HG02678 (cell line): ENCODE data around the gene TUBGCP6.
"Not testable (repeated sequence)": the region's sequence is repeated elsewhere in the genome, so short reads cannot be mapped to it uniquely, and the experiment has no call there.

ENCODE experiments used
- ATAC-seq: cut with Tn5 transposase; IDR thresholded peaks from one replicate; pipeline ENCODE4 v1.9.1; 2021; ENCODE audit warnings: mild to moderate bottlenecking, moderate library complexity; ENCODE audit not compliant: unreplicated experiment

Gene TUBGCP6

DNA sequence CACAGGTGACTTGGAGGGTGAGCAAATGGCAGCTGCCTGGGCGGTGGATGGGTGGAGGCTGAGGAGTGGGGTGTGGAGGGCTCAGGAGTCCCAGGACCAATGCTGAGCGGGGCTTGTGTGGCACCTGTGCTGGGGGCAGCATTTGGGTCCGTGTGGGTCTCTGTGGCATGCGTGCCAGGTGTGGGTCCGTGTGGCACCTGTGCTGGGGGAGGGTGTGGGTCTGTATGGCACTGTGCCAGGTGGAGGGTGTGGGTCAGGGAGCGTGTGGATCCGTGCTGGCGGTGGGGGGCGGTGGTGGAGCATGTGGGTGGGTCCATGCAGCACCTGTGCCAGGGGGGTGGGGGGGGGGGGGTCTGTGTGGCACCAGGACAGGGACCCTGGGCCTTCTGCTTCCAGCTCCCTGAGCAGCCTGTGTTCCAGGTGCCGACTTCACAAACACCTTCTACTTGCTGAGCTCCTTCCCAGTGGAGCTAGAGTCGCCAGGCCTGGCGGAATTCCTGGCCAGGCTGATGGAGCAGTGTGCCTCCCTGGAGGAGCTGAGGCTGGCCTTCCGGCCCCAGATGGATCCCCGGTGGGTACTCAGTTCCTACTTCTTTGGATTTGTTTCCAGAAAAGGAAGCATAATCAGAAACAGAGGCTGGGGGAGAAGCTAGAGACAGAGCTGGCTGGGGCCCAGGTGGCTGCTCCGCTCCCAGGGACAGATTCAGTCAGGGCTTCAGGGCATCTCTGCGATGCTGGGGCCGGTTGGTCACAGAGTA is 29.3 kb downstream of the TUBGCP6 start:
- no peak for ATAC-seq

DNA sequence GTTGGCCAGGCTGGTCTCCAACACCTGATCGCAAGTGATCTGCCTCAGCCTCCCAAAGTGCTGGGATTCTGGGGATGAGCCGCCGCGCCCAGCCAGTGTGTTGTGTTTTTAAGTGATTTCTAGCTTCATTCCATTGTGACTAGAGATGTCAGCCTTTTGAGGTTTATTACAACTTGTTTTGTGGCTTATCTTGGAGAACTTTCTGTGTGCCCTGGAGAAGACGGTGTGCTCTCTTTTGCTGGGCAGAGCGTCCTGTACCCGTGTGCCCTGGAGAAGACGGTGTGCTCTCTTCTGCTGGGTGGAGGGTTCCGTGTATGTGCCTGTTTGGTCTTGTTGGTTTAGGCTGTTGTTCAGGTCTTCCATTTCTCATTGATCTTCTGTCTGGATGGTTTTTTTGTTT is 31.6 kb downstream of the TUBGCP6 start:
- ATAC-seq, result no peak

DNA sequence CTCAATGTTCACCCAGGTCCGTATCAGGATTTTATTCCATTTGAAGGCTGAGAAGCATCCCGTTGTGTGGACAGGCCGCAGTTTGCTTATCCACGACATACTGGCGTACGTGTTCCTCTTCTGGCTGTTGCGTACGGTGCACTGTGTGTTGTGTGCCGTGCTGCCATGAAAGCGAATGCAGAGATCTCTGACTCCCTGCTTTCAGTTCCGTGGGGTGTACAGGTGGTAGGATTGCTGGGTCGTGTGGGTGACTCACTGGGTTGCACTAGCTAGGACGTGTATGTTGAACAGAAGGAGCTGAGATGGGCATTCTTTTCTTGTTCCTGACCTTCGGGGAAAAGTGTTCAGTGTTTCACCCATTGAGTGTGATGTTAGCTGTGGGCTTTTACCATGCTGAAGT is 33.7 kb downstream of the TUBGCP6 start:
- no peak for ATAC-seq

GRCh38 chr22:50210378-50211139 is 34.3 kb downstream of the TUBGCP6 start:
- no peak for ATAC-seq

GRCh38 chr22:50209893-50210292 is 34.9 kb downstream of the TUBGCP6 start:
- no peak for ATAC-seq

DNA sequence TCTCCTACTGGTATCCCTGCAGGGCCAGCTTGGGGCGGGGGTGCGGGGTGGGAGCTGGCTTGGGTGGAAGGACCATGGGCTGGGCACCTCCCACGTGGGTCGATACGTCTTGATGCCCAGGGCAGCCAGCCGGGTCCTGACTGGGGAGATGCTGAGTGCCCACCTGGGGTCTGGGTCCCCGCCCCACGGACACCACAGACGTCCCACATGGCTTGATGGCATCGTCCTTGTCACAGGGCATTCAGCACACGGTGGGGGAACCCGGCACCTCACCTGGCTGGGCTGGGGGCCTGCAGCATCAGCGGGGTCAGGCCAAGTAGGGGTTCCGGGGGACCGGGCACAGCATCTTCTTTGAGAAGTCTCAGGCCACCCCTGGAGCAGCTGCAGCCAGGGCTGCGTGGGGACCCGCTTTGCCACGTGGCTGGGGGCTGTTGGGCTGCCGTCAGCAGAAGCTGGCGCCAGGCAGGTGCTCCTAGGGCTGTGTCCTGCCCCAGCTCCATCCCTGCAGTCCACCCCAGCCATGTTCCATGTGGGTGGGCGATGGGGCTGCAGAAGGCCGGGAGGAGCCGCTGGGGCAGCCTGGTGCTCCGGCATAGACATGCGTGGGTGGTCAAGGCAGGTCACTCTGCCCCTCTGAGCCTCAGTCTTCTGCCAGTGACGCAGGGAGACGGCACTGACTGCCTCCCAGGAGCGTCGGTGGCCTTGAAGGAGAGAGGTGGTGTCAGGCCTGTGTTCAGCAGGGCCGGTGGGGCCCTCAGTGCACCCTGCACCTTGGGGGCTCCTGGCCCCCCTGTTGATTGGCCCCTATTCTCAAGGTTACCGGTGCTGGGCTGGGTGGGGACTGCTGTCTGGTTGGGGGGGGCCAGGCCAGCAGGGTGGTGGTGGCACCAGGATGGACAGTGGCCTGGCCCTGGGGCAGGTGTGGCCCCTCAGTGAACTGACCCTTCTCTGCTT is 35.6 kb downstream of the TUBGCP6 start:
- ATAC-seq, result no peak

- no peak for ATAC-seq
Observed at GRCh38 chr22:50208430-50208938, 36.3 kb downstream of the TUBGCP6 start.

GRCh38 chr22:50207383-50208140 is 37.3 kb downstream of the TUBGCP6 start:
- ATAC-seq, result no peak

GRCh38 chr22:50206599-50206998 is 38.2 kb downstream of the TUBGCP6 start:
- ATAC-seq, result no peak

- no peak for ATAC-seq
Observed at GRCh38 chr22:50205781-50206569, 38.8 kb downstream of the TUBGCP6 start.

- ATAC-seq, result not testable (repeated sequence)
Observed at GRCh38 chr22:50204998-50205397, 39.8 kb downstream of the TUBGCP6 start.

DNA sequence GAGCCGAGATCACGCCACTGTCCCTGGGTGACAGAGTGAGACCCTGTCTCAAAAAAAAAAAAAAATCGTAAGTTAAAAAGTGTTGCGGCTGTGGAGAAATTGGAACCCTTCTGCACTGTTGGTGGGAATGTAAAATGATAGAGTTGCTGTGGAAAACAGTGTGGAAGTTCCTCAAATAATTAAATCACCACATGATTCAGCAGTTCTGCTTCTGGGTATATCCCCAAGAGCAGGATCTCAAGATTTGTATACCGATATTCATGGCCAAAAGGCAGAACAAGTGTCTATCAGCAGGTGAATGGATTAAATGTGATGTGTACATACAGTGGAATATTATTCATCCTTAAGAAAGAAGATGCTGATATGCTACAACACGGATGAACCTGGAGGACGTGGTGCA is 40.3 kb downstream of the TUBGCP6 start:
- ATAC-seq, result no peak

GRCh38 chr22:50203288-50203687 is 41.5 kb downstream of the TUBGCP6 start:
- ATAC-seq, result no peak

- ATAC-seq, result no peak
Observed at GRCh38 chr22:50202130-50202666, 42.6 kb downstream of the TUBGCP6 start.

GRCh38 chr22:50201191-50202129 is 43.4 kb downstream of the TUBGCP6 start:
- peak; percentile 21 for ATAC-seq

DNA sequence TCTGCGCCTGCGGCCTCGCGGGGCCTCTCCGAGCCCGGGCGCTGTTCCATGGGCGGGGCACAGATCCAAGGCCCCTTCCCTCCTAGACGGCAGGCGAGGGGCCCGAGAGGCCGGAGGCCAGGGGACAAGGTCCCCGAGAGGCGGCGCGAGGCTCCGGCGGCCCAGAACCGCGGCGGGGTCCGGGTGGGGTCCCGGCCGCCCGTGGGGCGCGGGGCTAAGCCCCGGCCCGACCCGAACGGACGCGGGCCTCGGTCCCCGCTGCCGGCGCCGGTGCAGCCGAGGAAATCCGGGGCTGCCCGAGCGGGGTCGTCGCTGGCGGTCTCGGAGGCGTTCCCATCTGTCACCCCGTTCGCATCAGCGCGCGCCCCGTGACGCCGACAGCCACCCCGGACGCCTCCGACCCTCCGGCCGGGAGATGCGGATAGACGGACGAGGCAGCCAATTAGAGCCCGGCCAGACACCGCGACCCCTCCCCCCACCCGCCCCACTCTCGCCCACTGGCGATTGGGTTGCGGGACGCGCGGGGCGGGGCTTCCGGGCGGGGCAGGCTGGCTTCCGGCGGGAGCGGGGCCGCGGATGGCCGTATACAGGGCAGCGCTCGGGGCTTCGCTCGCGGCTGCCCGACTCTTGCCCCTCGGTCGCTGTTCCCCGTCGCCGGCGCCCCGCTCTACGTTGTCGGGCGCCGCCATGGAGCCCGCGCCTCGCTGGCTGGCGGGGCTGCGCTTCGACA is 44.2 kb downstream of the TUBGCP6 start, which contains the start of gene SELENOO:
Gene SELENOO, plus strand, starts transcription at position 551 of the 730 bp plus-strand sequence. Its CDS starts 26 bp downstream, at position 577.
- ATAC-seq, result peak; percentile 71

GRCh38 chr22:50199829-50200460 is 44.9 kb downstream of the TUBGCP6 start:
- peak; percentile 2 for ATAC-seq
